HEK293 (cell line): ENCODE measurements around the gene CEP170B.
A peak's percentile ranks its signal among the peaks of the same experiment; 100 is the strongest.

Experiments
- GLI4 ChIP-seq: fragments of 450-650 bp; formaldehyde crosslinking; IDR thresholded peaks from 2 replicates; pipeline ENCODE4 v1.5.1; 2016; ENCODE audit warnings: missing biosample characterization, missing genetic modification characterization
- HIC1 ChIP-seq: fragments of 450-650 bp; formaldehyde crosslinking; IDR thresholded peaks from 2 replicates; pipeline ENCODE4 v1.5.1; 2016; ENCODE audit warnings: missing biosample characterization, missing genetic modification characterization
- REST ChIP-seq: fragments of 450-650 bp; formaldehyde crosslinking; IDR thresholded peaks from 2 replicates; pipeline ENCODE4 v1.5.1; 2016; ENCODE audit warnings: missing biosample characterization, missing genetic modification characterization
- ZBTB10 ChIP-seq: fragments of 450-650 bp; formaldehyde crosslinking; IDR thresholded peaks from 2 replicates; pipeline ENCODE4 v1.5.1; 2016; ENCODE audit warnings: missing biosample characterization, missing genetic modification characterization
- ZBTB21 ChIP-seq: fragments of 450-650 bp; formaldehyde crosslinking; IDR thresholded peaks from 2 replicates; pipeline ENCODE4 v1.5.1; 2017; ENCODE audit warnings: missing biosample characterization, missing genetic modification characterization
- ZFHX2 ChIP-seq: fragments of 450-650 bp; formaldehyde crosslinking; conservative IDR thresholded peaks from 2 replicates; pipeline ENCODE4 v1.5.1; 2016; ENCODE audit warnings: missing biosample characterization, missing genetic modification characterization
- ZFP41 ChIP-seq: fragments of 450-650 bp; formaldehyde crosslinking; IDR thresholded peaks from 2 replicates; pipeline ENCODE4 v1.5.1; 2016; ENCODE audit warnings: missing biosample characterization, missing genetic modification characterization, borderline replicate concordance
- ZNF148 ChIP-seq: fragments of 450-650 bp; formaldehyde crosslinking; IDR thresholded peaks from 2 replicates; pipeline ENCODE4 v1.5.0; 2017; ENCODE audit warnings: missing biosample characterization, missing genetic modification characterization, borderline replicate concordance
- ZNF223 ChIP-seq: fragments of 450-650 bp; formaldehyde crosslinking; IDR thresholded peaks from 2 replicates; pipeline ENCODE4 v1.5.1; 2016; ENCODE audit warnings: missing biosample characterization, missing genetic modification characterization
- ZNF23 ChIP-seq: fragments of 450-650 bp; formaldehyde crosslinking; IDR thresholded peaks from 2 replicates; pipeline ENCODE4 v1.5.1; 2016; ENCODE audit warnings: missing biosample characterization, missing genetic modification characterization, borderline replicate concordance
- ZNF24 ChIP-seq: fragments of 450-650 bp; formaldehyde crosslinking; IDR thresholded peaks from 2 replicates; pipeline ENCODE4 v1.5.1; 2016; ENCODE audit warnings: missing biosample characterization, missing genetic modification characterization
- ZNF311 ChIP-seq: fragments of 450-650 bp; formaldehyde crosslinking; IDR thresholded peaks from 2 replicates; pipeline ENCODE4 v1.5.1; 2017; ENCODE audit warnings: missing biosample characterization, missing genetic modification characterization, borderline replicate concordance
- ZNF366 ChIP-seq: fragments of 450-650 bp; formaldehyde crosslinking; conservative IDR thresholded peaks from 2 replicates; pipeline ENCODE4 v1.5.1; 2016; ENCODE audit warnings: missing biosample characterization, missing genetic modification characterization
- ZNF391 ChIP-seq: fragments of 450-650 bp; formaldehyde crosslinking; IDR thresholded peaks from 2 replicates; pipeline ENCODE4 v1.5.1; 2016; ENCODE audit warnings: low read depth, missing biosample characterization, missing genetic modification characterization, borderline replicate concordance
- ZNF549 ChIP-seq: fragments of 450-650 bp; IDR thresholded peaks from 2 replicates; pipeline ENCODE4 v1.5.1; 2018; ENCODE audit warnings: missing biosample characterization, missing genetic modification characterization, mild to moderate bottlenecking, inconsistent platforms, moderate library complexity
- ZNF571 ChIP-seq: fragments of 450-650 bp; formaldehyde crosslinking; IDR thresholded peaks from 2 replicates; pipeline ENCODE4 v1.5.0; 2017; ENCODE audit warnings: missing biosample characterization, missing genetic modification characterization
- ZNF580 ChIP-seq: fragments of 450-650 bp; formaldehyde crosslinking; IDR thresholded peaks from 2 replicates; pipeline ENCODE4 v1.5.1; 2016; ENCODE audit warnings: missing biosample characterization, missing genetic modification characterization
- ZNF621 ChIP-seq: fragments of 450-650 bp; formaldehyde crosslinking; IDR thresholded peaks from 2 replicates; pipeline ENCODE4 v1.5.1; 2017; ENCODE audit warnings: missing biosample characterization, missing genetic modification characterization
- ZNF645 ChIP-seq: fragments of 450-650 bp; formaldehyde crosslinking; IDR thresholded peaks from 2 replicates; pipeline ENCODE4; 2016; ENCODE audit warnings: missing biosample characterization, missing genetic modification characterization
- ZNF704 ChIP-seq: fragments of 450-650 bp; formaldehyde crosslinking; IDR thresholded peaks from 2 replicates; pipeline ENCODE4 v1.5.1; 2016; ENCODE audit warnings: missing biosample characterization, missing genetic modification characterization
- ZNF707 ChIP-seq: fragments of 450-650 bp; formaldehyde crosslinking; IDR thresholded peaks from 2 replicates; pipeline ENCODE4 v1.5.1; 2016; ENCODE audit warnings: missing biosample characterization, missing genetic modification characterization
- ZNF792 ChIP-seq: fragments of 450-650 bp; formaldehyde crosslinking; IDR thresholded peaks from 2 replicates; pipeline ENCODE4 v1.5.1; 2016; ENCODE audit warnings: missing biosample characterization, missing genetic modification characterization

CEP170B gene

DNA sequence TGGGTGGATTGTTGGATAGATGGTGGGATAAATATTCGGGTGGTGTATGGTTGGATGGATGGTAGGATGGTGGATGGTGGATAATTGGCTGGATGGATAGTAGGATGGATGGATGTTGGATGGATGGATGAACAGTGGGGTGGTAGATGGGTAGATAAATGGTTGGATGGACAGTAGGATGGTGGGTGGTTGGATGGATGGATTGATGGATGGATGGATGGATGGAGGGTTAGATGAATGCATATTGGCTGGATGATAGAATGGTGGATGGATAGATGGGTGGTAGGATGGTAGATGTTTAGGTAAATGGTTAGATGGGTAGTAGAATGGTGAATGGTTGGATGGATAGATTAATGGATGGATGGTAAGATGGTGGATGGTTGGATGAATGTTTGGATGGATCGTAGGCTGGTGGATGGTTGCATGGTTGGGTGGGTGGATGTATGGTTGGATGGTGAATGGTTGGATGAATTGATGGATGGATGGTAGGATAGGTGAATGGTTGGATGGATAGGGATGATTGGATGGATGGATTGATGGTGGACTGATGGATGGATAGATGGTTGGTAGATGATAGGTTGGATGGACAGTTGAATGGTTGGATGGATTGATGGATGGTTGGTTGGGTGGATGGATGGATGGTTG lies 40.6 kb upstream of the CEP170B start (continued):
- TF ChIP-seq ZNF148 (tag by site-specific recombination) (peak; percentile 70; the same call in 1 of the 2 replicates), ZBTB21 (tag by site-specific recombination) (no peak), ZNF23 (tag by site-specific recombination) (no peak), ZFP41 (no peak), ZFHX2 (peak; percentile 24; the same call in 1 of the 2 replicates), GLI4 (tag by site-specific recombination) (no peak), ZNF391 (no peak), ZNF223 (tag by site-specific recombination) (0 out of 2 replicates have a peak, but pooled peaks have one; percentile 29), ZNF580 (peak; percentile 85), ZNF621 (tag by site-specific recombination) (0 out of 2 replicates have a peak, but pooled peaks have one; percentile 20), ZBTB10 (tag by site-specific recombination) (no peak), ZNF366 (tag by site-specific recombination) (peak; percentile 99), ZNF571 (tag by site-specific recombination) (0 out of 2 replicates have a peak, but pooled peaks have one; percentile 43), ZNF24 (tag by site-specific recombination) (no peak), ZNF311 (tag by site-specific recombination) (peak; percentile 56; the same call in 1 of the 2 replicates), ZNF645 (0 out of 2 replicates have a peak, but pooled peaks have one; percentile 68), REST (tag by site-specific recombination) (0 out of 2 replicates have a peak, but pooled peaks have one; percentile 17), ZNF549 (tag by site-specific recombination) (no peak), ZNF792 (tag by site-specific recombination) (no peak), ZNF704 (tag by site-specific recombination) (no peak), HIC1 (tag by site-specific recombination) (0 out of 2 replicates have a peak, but pooled peaks have one; percentile 9), ZNF707 (tag by site-specific recombination) (no peak)
